GM18511 (cell line): ENCODE data around the gene SLC43A2.

Experiments used
- ATAC-seq: cut with Tn5 transposase; IDR thresholded peaks from one replicate; pipeline ENCODE4 v1.9.1; 2021; ENCODE audit warnings: mild to moderate bottlenecking, moderate library complexity; ENCODE audit not compliant: unreplicated experiment

SLC43A2 gene

GRCh38 chr17:1625053-1625452 lies 3.6 kb downstream of the SLC43A2 start:
- ATAC-seq, result no peak

GRCh38 chr17:1624650-1625049 lies 4.0 kb downstream of the SLC43A2 start:
- ATAC-seq, result no peak

GRCh38 chr17:1623057-1623630 lies 5.5 kb downstream of the SLC43A2 start:
- ATAC-seq, result no peak

GRCh38 chr17:1621273-1621954 lies 7.2 kb downstream of the SLC43A2 start:
- ATAC-seq, result no peak

GRCh38 chr17:1620486-1620885 lies 8.1 kb downstream of the SLC43A2 start:
- ATAC-seq, result no peak

- no peak for ATAC-seq
Observed at GRCh38 chr17:1617620-1618174, 10.9 kb downstream of the SLC43A2 start.

GRCh38 chr17:1616101-1616500 lies 12.5 kb downstream of the SLC43A2 start:
- no peak for ATAC-seq

GRCh38 chr17:1612400-1612799 lies 16.2 kb downstream of the SLC43A2 start:
- ATAC-seq, result no peak

GRCh38 chr17:1611715-1612114 lies 16.9 kb downstream of the SLC43A2 start:
- ATAC-seq, result no peak

- no peak for ATAC-seq
Observed at GRCh38 chr17:1608676-1609075, 20.0 kb downstream of the SLC43A2 start.

- ATAC-seq, result no peak
Observed at GRCh38 chr17:1607971-1608320, 20.7 kb downstream of the SLC43A2 start.

- no peak for ATAC-seq
Observed at GRCh38 chr17:1606352-1606985, 22.2 kb downstream of the SLC43A2 start.

GRCh38 chr17:1605681-1606351 lies 22.8 kb downstream of the SLC43A2 start:
- ATAC-seq, result no peak

- ATAC-seq, result no peak
Observed at GRCh38 chr17:1604831-1605528, 23.7 kb downstream of the SLC43A2 start.

- no peak for ATAC-seq
Observed at GRCh38 chr17:1601571-1601970, 27.1 kb downstream of the SLC43A2 start.

GRCh38 chr17:1598399-1599095 lies 30.1 kb downstream of the SLC43A2 start:
- no peak for ATAC-seq

GRCh38 chr17:1597861-1598342 lies 30.7 kb downstream of the SLC43A2 start:
- no peak for ATAC-seq

- no peak for ATAC-seq
Observed at GRCh38 chr17:1593630-1593931, 35.1 kb downstream of the SLC43A2 start.

GRCh38 chr17:1592751-1593629 lies 35.6 kb downstream of the SLC43A2 start:
- ATAC-seq, result peak; percentile 79
